ENCODE data around the gene EPHB6.

Gene EPHB6

DNA sequence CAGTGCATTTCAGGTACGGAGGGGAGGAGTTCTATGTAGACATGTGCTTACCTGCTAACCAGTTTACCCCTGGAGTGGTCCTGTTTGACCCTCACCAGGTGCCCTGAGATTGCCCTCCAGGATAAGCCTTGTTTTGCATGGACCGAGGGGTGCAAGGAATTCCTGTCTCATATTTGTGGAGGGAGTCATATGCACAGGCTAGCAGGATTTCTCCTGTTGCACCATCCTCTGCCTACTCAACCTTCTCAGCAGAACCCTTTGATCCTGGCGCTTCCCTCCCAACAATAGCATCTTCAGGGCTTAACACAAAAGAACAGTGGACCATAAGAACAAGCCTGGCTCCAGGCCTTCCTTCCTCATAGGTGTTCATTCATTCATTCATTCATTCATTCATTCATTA, 23.4 kb downstream of the EPHB6 start:
- ATAC-seq, result no peak

DNA sequence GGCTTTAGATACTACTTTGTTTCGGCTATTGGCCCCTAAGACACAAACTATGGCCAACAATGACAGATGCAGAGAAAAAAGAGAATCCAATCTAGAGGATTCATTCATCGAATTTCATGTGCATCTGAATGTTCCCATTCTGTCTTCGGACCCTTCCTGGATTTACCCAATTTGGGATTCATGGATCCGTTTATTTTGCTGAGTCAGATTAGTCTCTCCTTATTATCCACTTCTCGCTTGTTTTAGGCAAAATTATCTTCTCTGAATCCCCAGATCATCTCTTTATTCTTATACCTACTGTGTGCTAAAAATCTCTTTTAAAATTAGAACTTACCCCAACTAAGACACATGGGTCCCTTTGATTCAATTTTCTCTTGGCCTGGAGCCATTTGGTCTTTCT, 24.2 kb downstream of the EPHB6 start:
- no peak for ATAC-seq

DNA sequence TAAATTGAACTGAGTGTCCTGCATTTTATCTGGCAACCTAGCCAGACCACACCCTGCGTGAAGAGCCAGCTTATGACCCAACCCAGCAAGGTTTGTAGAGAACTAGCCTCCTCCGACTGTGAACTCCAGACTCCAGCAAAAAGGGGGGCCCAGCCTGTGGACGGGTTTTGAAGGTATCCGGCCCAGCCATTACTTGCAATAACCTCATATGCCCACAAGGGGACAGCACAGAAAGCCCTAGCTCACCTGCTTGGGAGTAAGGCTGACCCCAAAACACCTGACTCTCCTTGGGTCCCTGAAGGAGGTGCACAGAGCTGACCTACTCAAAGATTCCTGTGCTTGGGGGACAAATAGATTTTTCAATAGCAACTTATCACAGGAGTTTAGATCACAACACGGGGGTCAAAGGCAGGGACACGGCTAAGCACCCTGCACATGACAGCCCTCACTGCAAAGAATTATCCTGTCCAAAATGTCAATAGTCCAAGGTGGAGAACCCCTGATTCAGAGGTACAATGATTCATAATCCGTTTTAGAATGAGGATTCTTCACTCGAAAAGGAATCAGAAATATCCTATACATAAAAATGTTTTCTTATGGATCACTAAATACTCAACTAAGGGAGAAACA, 26.1 kb downstream of the EPHB6 start:
- ATAC-seq, result no peak

DNA sequence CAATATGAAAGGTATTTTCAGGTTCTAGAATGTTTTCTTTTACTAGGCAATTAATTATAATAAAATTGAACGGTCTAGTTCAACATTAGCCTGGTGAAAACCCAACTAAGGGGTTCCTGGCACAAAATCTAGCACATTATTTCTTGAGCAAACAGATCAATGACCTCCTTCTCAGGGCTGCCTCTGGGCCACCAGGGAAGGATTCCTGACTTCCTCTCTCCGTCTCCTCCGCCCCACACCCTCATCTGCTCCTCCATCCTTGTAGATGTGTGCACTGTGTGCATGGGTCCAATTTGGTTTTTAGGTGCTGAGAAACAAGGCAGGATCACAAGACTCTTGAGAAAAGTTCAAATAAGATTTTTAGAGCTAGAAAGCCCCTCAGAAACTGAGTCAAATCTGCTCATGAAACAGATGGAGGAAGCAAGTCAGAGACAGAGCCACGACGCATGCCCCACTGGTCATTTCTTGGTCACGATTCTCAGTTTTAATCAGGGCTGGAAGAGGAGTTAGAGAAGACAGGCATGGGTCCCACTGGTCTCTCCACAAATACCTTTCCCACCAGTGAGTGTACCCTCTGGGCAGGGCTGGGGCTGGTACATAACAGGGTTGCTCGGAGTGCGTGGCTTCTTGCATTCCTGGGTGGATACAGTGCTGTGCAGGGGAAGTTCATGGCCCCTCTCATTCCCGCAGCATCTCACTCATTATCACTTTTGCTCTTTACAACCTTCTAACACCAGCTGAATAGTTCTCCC, 26.9 kb downstream of the EPHB6 start:
- no peak for ATAC-seq

DNA sequence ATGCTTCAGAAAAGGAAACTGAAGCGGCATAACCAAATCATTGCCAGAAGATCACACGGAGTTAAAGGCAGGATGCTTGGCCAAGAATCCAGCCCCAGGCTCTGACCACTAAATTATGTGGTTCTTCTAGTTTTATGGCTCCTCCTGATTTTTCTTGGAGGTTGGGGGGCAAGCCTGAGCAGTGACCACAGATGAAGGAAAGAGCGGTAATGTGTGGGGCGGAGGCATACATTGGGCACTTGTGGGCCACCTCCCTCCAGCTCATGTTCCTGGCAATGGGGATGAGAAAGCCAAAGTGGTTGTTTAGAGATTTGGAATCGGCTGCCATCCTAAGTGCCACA, 27.4 kb downstream of the EPHB6 start:
- no peak for ATAC-seq

DNA sequence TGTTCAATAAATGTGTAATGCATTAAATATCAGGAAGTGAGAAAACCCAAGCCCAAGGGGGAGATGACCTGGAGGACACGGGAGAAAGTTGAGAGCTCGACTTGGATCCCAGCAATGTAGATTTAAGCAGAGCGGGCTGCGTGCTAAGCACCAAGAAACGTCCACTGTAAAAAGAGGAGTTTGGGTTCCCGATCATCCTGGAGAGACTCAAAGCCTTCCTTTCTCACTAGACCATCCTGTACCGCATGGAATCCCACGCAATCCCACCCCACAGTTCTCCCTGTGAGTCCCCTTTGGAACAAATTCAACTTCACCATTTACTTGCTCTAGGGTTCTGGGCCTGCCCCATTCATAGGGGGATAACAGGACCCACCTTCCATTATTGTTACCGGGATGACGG, 28.3 kb downstream of the EPHB6 start:
- ATAC-seq, result no peak

DNA sequence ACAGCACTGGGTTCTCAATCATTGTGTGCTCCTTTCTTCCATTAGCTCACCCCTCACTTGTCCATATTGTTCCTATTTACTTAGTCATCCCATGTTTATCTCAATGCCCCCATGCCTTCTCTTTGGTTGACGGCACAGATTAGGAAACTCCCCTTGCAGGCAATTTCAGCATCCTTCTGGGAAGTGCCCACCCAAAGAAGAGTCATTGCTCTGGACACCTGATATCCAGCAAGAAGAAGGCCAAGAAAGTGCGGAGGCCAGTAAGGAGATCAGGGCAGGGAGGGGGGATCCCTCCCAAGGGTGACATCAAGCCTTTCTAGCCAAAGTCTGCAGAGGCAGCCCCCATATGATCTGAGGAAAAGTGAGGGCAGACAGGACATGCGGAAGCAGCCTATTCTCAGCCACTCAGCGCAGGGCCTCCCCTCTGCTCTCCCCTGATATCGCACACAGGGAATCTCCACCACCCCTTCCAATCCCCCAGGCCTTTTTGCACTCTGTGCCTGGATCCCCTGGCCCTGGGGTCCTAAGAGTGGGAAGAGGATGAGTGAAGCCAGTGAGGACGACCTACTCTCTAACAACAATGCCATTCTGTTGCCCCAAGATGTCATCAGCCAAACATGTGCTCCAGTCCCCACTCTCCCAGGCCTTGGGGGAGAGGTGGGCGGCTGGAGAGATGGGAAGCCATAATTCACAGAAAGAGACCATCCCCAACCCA, 28.9 kb downstream of the EPHB6 start:
- no peak for ATAC-seq

DNA sequence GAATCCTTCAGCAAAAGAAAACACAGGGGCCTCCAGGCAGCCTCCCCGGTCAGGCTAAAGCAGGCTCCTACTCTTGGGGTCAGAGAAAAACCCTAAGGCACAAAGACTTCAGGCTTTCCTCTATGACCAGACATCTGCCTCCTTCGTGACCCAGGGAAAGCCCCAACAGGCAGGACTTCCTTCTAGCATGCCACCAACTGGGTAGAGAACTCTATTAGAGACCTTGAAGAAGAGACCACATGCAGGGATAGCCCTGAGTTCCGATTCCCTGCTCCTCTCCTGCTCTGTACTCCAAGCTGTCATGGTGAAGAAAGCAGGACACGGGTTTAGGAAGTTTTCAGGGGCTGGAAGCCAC, 29.4 kb downstream of the EPHB6 start:
- no peak for ATAC-seq

DNA sequence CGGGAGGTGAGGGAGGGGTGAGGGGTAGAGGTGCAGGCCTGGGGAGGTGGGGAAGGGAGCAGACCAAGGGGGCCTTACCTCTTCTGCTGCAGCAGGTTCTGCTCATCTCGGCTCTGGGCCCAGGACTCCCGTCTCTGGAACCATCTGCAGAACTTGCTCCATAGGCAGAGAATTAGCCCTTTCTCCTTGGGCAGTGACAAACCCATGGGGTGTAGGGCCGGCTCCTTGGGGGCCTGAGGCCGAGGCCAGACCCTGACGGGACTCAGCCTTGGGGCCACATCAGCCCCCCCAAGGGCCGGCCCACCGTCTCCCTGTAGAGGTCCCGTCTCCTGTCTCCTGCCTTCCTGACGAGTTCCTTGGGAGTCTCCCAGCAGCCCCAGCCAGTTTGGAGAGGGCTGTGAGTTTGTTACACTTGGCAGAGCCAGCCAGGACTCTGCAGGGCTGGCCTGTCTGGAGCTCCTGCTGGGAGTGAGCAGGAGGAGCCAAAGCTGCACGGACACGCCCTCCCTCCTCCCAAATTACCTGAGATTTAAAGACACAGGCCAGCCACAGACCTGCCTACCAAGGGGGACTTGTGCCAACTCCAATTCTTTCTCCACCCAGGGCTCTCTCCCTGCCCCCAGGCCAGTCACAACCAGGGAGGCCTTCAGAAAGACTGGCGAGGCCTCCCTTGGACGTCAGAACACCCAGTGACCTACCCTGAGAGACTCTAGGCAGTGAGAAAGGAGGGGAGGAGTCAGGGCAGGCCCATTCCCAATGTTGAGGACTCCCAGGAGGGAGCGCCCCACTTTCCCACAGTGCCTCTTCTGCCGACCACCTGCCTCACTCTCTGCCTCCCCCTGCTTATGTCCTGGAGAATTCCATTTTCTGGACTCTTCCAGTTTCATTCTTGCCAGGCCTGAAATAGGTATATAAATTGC, 30.7 kb downstream of the EPHB6 start, which contains the start of gene TRPV6:
TSS of gene TRPV6 (minus strand) at position 435 of the 920 bp plus-strand sequence.
- ATAC-seq, result no peak

DNA sequence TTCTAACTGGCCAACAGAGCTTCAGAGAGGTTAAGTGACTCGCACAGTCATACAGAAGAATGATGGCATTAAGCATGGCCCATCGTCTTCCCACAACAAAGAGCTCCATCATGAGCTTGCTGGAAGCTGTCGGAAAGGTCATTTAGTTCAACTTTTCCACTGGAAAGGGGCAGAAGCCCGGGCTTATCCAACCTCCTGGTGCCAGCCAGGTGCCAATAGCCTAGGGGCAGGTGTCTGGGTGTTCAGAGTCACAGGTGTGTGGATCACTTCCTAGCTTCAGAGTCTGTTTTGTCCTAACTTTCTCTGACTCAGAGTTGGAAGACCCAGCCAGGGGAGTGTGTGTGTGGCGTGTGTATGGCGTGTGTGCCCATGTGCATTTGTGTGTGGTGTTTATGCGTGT, 32.0 kb downstream of the EPHB6 start:
- ATAC-seq, result no peak

DNA sequence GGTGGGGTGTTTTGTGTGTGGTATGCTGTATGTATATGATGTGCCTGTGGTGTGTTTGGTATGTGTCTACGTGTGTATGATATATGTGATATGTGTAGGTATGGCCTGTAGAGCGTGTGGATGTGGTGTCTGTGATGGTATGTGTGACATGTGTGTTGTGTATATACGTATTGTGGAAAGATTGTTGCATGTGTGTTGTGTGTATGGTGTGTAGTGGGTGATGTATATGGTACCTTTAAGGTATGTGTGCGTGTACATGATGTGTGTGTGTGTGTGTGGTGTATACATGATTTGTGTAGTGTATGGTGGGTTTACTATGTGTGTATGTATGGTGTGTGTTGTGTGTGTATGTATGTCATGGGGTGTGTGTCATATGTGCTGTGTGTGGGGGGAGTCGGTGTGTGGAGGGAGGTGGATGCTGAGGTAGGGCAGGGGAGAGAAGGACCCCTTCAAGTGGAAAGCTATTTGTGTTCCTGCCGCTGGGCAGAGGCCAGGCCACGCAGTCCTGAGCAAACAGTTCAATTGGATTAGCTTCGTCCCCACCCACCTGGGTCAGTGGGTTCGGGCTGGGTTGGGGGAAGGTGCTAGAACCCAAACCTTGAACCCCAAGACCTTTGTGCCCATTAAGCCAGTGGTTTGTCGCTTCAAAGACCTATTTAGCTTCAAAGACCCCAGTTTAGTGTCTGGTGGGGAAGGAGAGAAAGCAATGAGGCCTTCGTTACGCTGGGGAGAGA, 32.6 kb downstream of the EPHB6 start:
- ATAC-seq, result no peak

DNA sequence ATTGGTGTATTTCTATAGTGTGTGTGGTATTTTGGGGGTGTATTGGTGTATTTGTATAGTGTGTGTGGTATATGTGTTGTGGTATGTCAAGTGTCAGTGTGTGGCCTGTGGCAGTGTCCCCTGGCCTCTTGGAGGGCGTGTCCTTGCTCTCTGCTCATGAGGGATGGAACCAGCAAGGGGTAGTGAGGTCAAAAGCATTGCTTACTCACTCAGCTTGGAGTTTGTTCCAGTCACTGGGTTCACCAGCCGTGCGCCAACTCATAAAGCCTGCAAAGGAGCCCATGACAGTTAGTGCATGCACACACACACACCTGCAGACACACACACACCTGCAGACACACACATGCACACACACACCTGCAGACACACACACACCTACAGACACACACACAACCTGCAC, 34.9 kb downstream of the EPHB6 start:
- no peak for ATAC-seq

DNA sequence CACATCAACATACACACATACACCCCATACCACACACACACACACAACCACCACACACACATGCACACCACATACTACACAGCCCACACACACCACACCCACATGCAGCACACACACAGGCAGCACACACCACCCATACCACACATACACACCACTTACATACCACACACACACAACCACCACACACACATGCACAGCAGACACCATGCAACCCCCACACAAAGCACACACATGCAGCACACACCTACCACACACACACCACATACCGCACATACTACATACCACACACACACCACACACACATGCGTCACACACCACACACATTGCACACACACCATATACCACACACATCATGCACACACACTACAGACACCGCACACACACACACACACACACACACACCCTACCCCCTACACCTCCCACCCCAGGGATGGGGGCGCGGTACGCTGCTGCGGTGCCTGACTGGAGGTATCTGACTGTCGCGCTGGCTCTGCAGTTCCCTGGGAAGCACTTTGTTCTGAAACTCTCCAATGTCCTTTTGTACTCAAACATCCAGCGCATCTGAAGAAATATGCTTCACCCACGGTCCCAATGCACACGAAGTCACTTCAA, 36.1 kb downstream of the EPHB6 start:
- no peak for ATAC-seq

DNA sequence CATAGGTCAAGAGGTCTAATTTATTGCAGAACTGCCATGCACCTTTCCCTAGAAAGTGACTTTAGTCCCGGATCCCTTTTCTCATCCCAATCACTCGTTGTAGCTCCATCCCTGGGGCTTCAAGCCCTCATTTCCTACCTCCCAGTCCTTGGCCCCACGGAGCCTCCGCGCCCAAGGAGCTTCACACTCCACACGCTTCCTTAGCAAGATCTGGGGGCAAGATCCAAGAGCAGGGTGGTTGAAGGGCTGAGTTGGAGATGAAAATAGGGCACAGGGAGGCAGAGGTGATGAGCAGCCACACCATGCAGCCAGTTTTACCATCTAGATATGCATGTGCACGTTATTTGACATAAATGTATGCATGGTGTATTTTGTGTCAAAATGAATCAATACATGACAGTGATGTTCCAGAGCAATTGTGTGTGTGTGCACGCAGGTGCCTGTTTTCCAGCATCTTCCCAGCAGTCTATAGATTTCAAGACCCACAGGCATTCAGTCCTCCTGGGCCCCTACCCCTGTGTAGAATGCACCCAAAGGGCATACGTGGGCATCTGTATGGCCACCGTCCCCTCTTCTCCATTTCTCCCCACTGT, 36.7 kb downstream of the EPHB6 start:
- ATAC-seq, result no peak

DNA sequence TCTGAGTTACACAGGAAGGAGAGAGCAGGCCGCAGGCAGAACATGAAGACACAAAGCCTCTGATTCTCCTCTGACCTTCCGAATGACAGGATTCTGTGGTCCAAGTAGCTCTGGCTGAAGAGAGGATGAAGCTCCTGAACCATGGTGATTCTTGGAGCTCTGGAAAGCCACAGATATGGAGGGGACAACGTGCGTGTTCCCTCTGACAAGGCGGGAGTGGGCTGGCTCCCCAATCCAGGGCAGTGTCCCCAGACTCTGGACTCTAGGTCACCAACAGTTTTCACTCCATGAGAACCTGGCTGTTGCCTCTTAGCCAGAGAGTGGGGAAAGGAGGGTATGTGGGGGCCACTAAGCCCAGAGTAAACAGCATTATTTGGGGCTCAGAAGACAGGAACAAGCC, 38.1 kb downstream of the EPHB6 start:
- no peak for ATAC-seq

DNA sequence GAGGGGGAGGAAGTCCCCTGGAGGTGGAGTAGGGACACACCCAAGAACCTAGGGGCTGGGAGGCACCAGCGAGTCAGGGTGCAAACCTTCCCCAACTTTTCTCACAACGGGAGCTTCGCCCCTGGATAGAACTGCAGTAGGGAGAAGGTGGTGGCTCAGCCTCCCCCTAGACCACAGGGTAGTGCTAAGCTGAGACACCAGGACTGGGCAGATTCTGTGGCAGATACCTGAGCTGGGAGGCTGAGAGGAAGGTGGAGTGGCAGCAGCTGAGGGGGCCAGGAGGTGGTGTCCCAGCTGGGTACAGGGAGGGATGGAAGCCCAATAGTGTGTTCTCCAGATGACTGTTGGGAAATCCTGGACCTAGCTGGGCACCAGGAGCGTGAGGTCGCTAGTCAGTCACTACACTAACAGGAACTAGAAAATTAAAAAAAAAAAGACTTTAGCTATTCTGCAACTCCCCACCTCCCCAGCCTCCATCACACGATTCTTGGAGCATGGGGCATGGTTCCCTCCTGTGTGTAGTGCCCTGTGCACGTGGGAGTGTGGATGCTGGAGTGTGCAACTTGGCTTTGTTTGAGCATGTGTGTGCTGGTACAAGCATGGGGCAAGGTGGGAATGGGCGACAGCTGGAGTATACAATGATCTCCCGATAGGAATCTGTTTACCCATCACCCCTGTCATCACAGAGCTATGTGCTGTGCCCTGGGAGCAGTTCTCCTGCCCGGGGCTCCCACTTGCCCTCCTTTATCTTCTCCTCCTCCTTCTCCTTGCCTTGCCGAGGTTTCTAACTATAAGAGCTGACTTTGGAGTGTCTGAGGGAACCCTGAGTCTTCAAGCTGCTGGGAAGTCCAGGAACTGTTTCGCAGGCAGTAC, 39.5 kb downstream of the EPHB6 start:
- ATAC-seq, result no peak

DNA sequence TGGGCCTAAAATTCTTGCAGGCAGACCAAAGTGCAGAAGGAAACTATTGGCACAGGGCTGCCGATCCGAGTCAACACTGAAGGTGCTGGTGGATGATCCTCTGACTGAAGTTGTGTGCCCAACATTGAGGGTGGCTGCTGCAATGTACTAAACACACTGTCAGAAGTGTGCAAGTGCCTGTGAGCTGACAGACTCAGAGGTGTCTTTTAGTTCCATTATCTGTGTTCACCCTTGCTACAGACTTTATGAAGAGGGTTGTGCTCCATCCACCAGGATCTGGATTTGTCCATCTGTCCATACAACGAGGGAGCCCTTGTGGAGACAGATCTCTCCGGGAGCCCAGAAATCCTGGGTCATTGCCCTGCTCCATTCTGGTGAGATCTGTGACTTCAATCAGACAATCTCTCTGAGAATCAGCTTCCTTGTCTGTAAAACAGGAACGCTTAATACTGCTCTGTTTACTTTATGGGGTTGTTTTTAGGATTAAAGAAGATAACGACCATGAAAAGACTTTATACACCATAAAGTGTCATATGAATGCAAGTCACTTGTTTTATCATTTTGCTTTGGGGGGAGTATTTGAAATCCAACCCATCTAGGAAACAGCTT, 40.2 kb downstream of the EPHB6 start:
- no peak for ATAC-seq

DNA sequence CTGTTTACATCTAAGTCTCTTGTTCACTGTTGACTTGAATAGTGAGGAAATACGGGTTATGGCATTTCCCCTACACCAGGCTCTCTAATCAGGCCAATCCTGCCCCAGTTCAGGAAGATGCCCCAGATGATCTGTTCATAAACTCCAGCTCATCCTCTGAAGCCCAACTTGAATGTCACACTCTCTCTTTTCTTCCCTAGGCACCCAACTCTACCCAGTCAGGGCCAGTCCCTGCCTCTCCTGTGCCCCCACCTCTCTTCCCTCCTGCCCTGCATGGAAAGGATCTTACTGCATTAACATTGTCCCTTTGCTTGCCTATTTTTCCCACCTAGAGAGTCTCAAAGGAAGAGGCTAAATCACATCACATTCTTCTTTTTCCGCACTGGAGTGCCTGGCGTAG, 41.3 kb downstream of the EPHB6 start:
- ATAC-seq, result no peak

DNA sequence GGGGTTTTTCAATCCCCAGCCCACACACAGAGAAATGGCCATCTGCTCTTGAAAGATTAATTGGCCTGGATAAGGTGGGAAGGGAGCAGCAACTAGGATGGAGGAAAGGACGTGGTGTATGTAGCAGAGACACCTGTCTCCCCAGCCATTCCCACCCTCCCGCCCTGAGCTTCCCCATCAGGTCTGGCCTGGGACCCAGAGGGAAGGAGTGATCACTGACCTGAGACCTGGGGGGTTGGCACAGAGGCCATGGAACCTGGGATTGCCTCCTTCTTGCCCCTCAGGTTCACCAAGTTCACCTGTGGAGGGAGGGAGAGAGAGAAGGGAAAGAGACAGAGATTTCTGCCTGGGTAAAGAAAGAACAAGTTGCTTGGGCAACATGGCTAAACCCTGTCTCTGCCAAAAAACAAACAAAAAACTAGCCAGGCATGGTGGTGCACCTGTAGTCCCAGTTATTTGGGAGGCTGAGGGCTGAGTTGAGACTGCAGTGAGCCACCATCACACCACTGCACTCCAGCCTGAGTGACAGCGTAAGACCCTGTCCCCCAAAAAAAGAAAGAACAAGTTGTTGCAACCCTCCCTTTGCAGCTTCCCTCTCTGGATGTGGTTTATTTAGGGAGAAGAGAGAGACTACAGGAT, 42.0 kb downstream of the EPHB6 start:
- no peak for ATAC-seq

DNA sequence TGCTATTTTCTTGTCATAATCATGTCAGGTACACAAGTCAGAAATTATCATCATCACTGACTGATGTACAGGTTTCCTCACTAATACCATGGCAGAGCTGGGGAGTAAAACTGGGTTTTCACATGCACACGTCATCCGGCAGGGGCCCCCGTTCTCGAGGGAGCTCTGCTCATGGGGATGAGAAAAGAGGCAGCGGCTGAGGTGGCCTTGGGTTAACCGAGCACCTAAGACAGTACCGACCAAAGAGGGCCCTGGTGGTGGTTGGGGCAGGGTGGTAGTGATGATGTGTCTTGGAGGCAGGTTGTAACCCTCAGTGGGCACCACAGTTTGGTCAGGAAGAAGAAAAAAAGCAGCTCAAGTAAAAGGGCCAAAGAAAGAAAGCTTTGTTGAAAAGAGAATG, 42.8 kb downstream of the EPHB6 start:
- no peak for ATAC-seq

Data from activated CD4-positive, CD25-positive, alpha-beta regulatory T cell treated with anti-CD3 and anti-CD28 coated beads, Interleukin-2, amount 50 U/mL, for 24 hours (primary cell).